Activated T-helper 17 cell treated with anti-CD3 and anti-CD28 coated beads, Interleukin-2, amount 50 U/mL, for 72 hours (primary cell): ENCODE data around the gene CBX5. TPM values are rescaled to one million over a fixed set of nuclear protein-coding genes. Genes with fewer than 3 reads are reported as not detected.
A peak's percentile ranks its signal among the peaks of the same experiment; 100 is the strongest.
"Not testable (repeated sequence)": the region's sequence is repeated elsewhere in the genome, so short reads cannot be mapped to it uniquely, and the experiment has no call there.

ENCODE experiments used
- ATAC-seq: fragments of 150-1000 bp; cut with Tn5 transposase; replicated peaks from 2 replicates; pipeline ENCODE4 v1.10.0; 2021; ENCODE audit warnings: mild to moderate bottlenecking, moderate library complexity
- H3K27ac Mint-ChIP-seq: one replicate; pipeline ENCODE4 v1.8.0; 2022; ENCODE audit warnings: mixed read lengths
- H3K27me3 Mint-ChIP-seq: one replicate; pipeline ENCODE4 v1.8.0; 2022; ENCODE audit warnings: mixed read lengths
- H3K36me3 Mint-ChIP-seq: one replicate; pipeline ENCODE4 v1.8.0; 2022; ENCODE audit warnings: low read depth, mild to moderate bottlenecking, mixed read lengths
- H3K4me1 Mint-ChIP-seq: one replicate; pipeline ENCODE4 v1.8.0; 2022; ENCODE audit warnings: mixed read lengths
- H3K4me3 Mint-ChIP-seq: one replicate; pipeline ENCODE4 v1.8.0; 2022; ENCODE audit warnings: mild to moderate bottlenecking, mixed read lengths
- H3K9me3 Mint-ChIP-seq: one replicate; pipeline ENCODE4 v1.8.0; 2022; ENCODE audit warnings: mixed read lengths
- total RNA-seq, 2 donors: library from RNA; stranded (reverse); gene quantifications; one replicate each; pipeline ENCODE4 v1.2.3, GENCODE V29; 2022

CBX5 gene
- total RNA-seq, 2 donors from 2014 or later: 82.0 to 89.7 TPM

GRCh38 chr12:54284070-54284780 is 4.3 kb upstream of the CBX5 start:
- peaks cover 20% of the 10 kb centered on the region for H3K4me1 Mint-ChIP-seq
- H3K9me3 Mint-ChIP-seq, H3K27me3 Mint-ChIP-seq, H3K4me3 Mint-ChIP-seq, ATAC-seq, H3K27ac Mint-ChIP-seq, H3K36me3 Mint-ChIP-seq: not testable (repeated sequence)

GRCh38 chr12:54282949-54283593 is 3.1 kb upstream of the CBX5 start:
- no peaks in the 10 kb centered on the region for H3K27me3 Mint-ChIP-seq
- H3K27ac Mint-ChIP-seq: no peak overlapping the region
- peaks cover 22% of the 10 kb centered on the region for H3K4me1 Mint-ChIP-seq
- no peaks in the 10 kb centered on the region for H3K9me3 Mint-ChIP-seq
- H3K4me3 Mint-ChIP-seq: no peak overlapping the region
- no peaks in the 10 kb centered on the region for H3K36me3 Mint-ChIP-seq
- ATAC-seq: no peak

GRCh38 chr12:54281694-54282093 is 1.8 kb upstream of the CBX5 start:
- H3K27me3 Mint-ChIP-seq: not testable (repeated sequence)

GRCh38 chr12:54281261-54281638 is 1.3 kb upstream of the CBX5 start:
- H3K9me3 Mint-ChIP-seq, H3K27ac Mint-ChIP-seq, H3K36me3 Mint-ChIP-seq, H3K27me3 Mint-ChIP-seq, ATAC-seq, H3K4me3 Mint-ChIP-seq: not testable (repeated sequence)
- peaks cover 30% of the 10 kb centered on the region for H3K4me1 Mint-ChIP-seq

More at GRCh38 chr12:54281694-54282093, 1.8 kb upstream of the CBX5 start:
- H3K4me3 Mint-ChIP-seq, H3K9me3 Mint-ChIP-seq, H3K36me3 Mint-ChIP-seq, H3K27ac Mint-ChIP-seq, ATAC-seq: not testable (repeated sequence)
- H3K4me1 Mint-ChIP-seq: peaks cover 26% of the 10 kb centered on the region

- no peaks in the 10 kb centered on the region for H3K9me3 Mint-ChIP-seq
- no peak within 1 kb of the TSS for H3K4me3 Mint-ChIP-seq
- H3K4me1 Mint-ChIP-seq: peaks cover 29% of the 10 kb centered on the region
Observed at GRCh38 chr12:54280468-54281260, 742 bp upstream of the CBX5 start, which contains the start of gene HNRNPA1. Gene HNRNPA1, plus strand, starts transcription at chr12:54280726. Its CDS starts 82 bp downstream, at chr12:54280808.

GRCh38 chr12:54279227-54279631 is 693 bp downstream of the CBX5 start:
- peaks cover 33% of the 10 kb centered on the region for H3K4me1 Mint-ChIP-seq
- H3K4me3 Mint-ChIP-seq: no peak overlapping the region
- H3K36me3 Mint-ChIP-seq: peaks cover 28% of the 10 kb centered on the region
- H3K27me3 Mint-ChIP-seq: no peaks in the 10 kb centered on the region
- no peak overlapping the region for H3K27ac Mint-ChIP-seq
- ATAC-seq: no peak
- H3K9me3 Mint-ChIP-seq: no peaks in the 10 kb centered on the region

More at GRCh38 chr12:54280468-54281260, 742 bp upstream of the CBX5 start, which contains the start of gene HNRNPA1:
- no peak within 1 kb of the TSS for H3K27ac Mint-ChIP-seq
- peak; percentile 88 for ATAC-seq
- peaks cover 13% of the 10 kb centered on the region for H3K36me3 Mint-ChIP-seq
- H3K27me3 Mint-ChIP-seq: no peaks in the 10 kb centered on the region

- Mint-ChIP-seq H3K9me3 (no peaks in the 10 kb centered on the region), H3K27ac (no peak overlapping the region), H3K27me3 (no peaks in the 10 kb centered on the region), H3K4me3 (no peak overlapping the region), H3K4me1 (peaks cover 34% of the 10 kb centered on the region), H3K36me3 (peaks cover 41% of the 10 kb centered on the region)
- no peak for ATAC-seq
Observed at GRCh38 chr12:54277823-54278276, 2.1 kb downstream of the CBX5 start.

- Mint-ChIP-seq H3K27me3 (no peaks in the 10 kb centered on the region), H3K9me3 (no peaks in the 10 kb centered on the region), H3K4me3 (no peak overlapping the region), H3K27ac (peak overlapping the region; percentile 42), H3K36me3 (peaks cover 56% of the 10 kb centered on the region), H3K4me1 (peaks cover 41% of the 10 kb centered on the region)
- ATAC-seq: no peak
Observed at GRCh38 chr12:54276368-54276767, 3.6 kb downstream of the CBX5 start.

- peaks cover 59% of the 10 kb centered on the region for H3K36me3 Mint-ChIP-seq
- H3K4me1 Mint-ChIP-seq: peaks cover 49% of the 10 kb centered on the region
- no peak for ATAC-seq
- H3K27me3 Mint-ChIP-seq: no peaks in the 10 kb centered on the region
- no peaks in the 10 kb centered on the region for H3K9me3 Mint-ChIP-seq
- H3K4me3 Mint-ChIP-seq: no peak overlapping the region
- H3K27ac Mint-ChIP-seq: no peak overlapping the region
Observed at GRCh38 chr12:54273981-54274380, 5.9 kb downstream of the CBX5 start.

- H3K4me1 Mint-ChIP-seq: peaks cover 44% of the 10 kb centered on the region
- no peaks in the 10 kb centered on the region for H3K9me3 Mint-ChIP-seq
- peak overlapping the region; percentile 67 for H3K4me3 Mint-ChIP-seq
- H3K27me3 Mint-ChIP-seq: no peaks in the 10 kb centered on the region
- ATAC-seq: peak; percentile 88
- peak overlapping the region; percentile 76 for H3K27ac Mint-ChIP-seq
- H3K36me3 Mint-ChIP-seq: peaks cover 59% of the 10 kb centered on the region
Observed at GRCh38 chr12:54272214-54272613, 7.7 kb downstream of the CBX5 start.

GRCh38 chr12:54270345-54270744 is 9.6 kb downstream of the CBX5 start:
- H3K36me3 Mint-ChIP-seq: peaks cover 43% of the 10 kb centered on the region
- H3K4me1 Mint-ChIP-seq: peaks cover 38% of the 10 kb centered on the region
- no peaks in the 10 kb centered on the region for H3K27me3 Mint-ChIP-seq
- H3K9me3 Mint-ChIP-seq: no peaks in the 10 kb centered on the region
- ATAC-seq: peak; percentile 58
- peak overlapping the region; percentile 76 for H3K27ac Mint-ChIP-seq
- peak overlapping the region; percentile 67 for H3K4me3 Mint-ChIP-seq

- Mint-ChIP-seq H3K4me1 (peaks cover 18% of the 10 kb centered on the region), H3K36me3 (peaks cover 8% of the 10 kb centered on the region), H3K27me3 (no peaks in the 10 kb centered on the region), H3K27ac (no peak overlapping the region), H3K9me3 (no peaks in the 10 kb centered on the region), H3K4me3 (no peak overlapping the region)
- no peak for ATAC-seq
Observed at GRCh38 chr12:54266852-54267251, 13.1 kb downstream of the CBX5 start.

- Mint-ChIP-seq H3K27me3 (no peaks in the 10 kb centered on the region), H3K4me3 (no peak overlapping the region), H3K36me3 (no peaks in the 10 kb centered on the region), H3K27ac (no peak overlapping the region), H3K9me3 (no peaks in the 10 kb centered on the region), H3K4me1 (peaks cover 12% of the 10 kb centered on the region)
- no peak for ATAC-seq
Observed at GRCh38 chr12:54265364-54265812, 14.5 kb downstream of the CBX5 start.

- Mint-ChIP-seq H3K27me3 (no peaks in the 10 kb centered on the region), H3K4me1 (peaks cover 6% of the 10 kb centered on the region), H3K9me3 (no peaks in the 10 kb centered on the region), H3K4me3 (no peak overlapping the region), H3K36me3 (peaks cover 7% of the 10 kb centered on the region), H3K27ac (no peak overlapping the region)
- ATAC-seq: no peak
Observed at GRCh38 chr12:54262403-54262925, 17.5 kb downstream of the CBX5 start.
